GM19240 (cell line): ENCODE results near the gene FGD3.
A peak's percentile ranks its signal among the peaks of the same experiment; 100 is the strongest.

Source experiments
- DNase-seq: peaks from one replicate; pipeline ENCODE4 v3.0.0; 2011; ENCODE audit warnings: low spot score; ENCODE audit not compliant: insufficient read length

FGD3 gene

GRCh38 chr9:93027750-93028149, 80.4 kb downstream of the FGD3 start:
- no peak for DNase-seq

- peak; percentile 50 for DNase-seq
Measured at GRCh38 chr9:93028448-93029006, 81.2 kb downstream of the FGD3 start.

- no peak for DNase-seq
Measured at GRCh38 chr9:93030642-93031628, 83.6 kb downstream of the FGD3 start.

- DNase-seq, result no peak
Measured at GRCh38 chr9:93031629-93032430, 84.5 kb downstream of the FGD3 start.

GRCh38 chr9:93032545-93032944, 85.2 kb downstream of the FGD3 start:
- no peak for DNase-seq

GRCh38 chr9:93033531-93033930, 86.2 kb downstream of the FGD3 start:
- no peak for DNase-seq

GRCh38 chr9:93035106-93035660, 87.9 kb downstream of the FGD3 start:
- no peak for DNase-seq

GRCh38 chr9:93035821-93036351, 88.6 kb downstream of the FGD3 start:
- DNase-seq, result no peak

- DNase-seq, result no peak
Measured at GRCh38 chr9:93036887-93037475, 89.7 kb downstream of the FGD3 start.

GRCh38 chr9:93037476-93037971, 90.2 kb downstream of the FGD3 start:
- no peak for DNase-seq

- DNase-seq, result no peak
Measured at GRCh38 chr9:93038918-93039317, 91.6 kb downstream of the FGD3 start.

GRCh38 chr9:93039456-93039855, 92.1 kb downstream of the FGD3 start:
- DNase-seq, result no peak

- DNase-seq, result no peak
Measured at GRCh38 chr9:93039976-93040375, 92.7 kb downstream of the FGD3 start.

- no peak for DNase-seq
Measured at GRCh38 chr9:93040409-93040808, 93.1 kb downstream of the FGD3 start.

GRCh38 chr9:93041108-93041802, 93.9 kb downstream of the FGD3 start:
- no peak for DNase-seq

GRCh38 chr9:93043122-93043521, 95.8 kb downstream of the FGD3 start:
- DNase-seq, result no peak

- no peak for DNase-seq
Measured at GRCh38 chr9:93045521-93045920, 98.2 kb downstream of the FGD3 start.

- no peak for DNase-seq
Measured at GRCh38 chr9:93048566-93049448, 101.5 kb downstream of the FGD3 start.

- no peak for DNase-seq
Measured at GRCh38 chr9:93049491-93049890, 102.2 kb downstream of the FGD3 start.
